DMS153 treated with DMSO at 0.1 percent for 48 hours (cell line): ENCODE results near the gene ATP6V0D1.

Experiments used
- DNase-seq: peaks from one replicate; lab custom pipeline; 2025; ENCODE audit not compliant: unreplicated experiment; lab: John Stamatoyannopoulos, UW

ATP6V0D1 gene

DNA sequence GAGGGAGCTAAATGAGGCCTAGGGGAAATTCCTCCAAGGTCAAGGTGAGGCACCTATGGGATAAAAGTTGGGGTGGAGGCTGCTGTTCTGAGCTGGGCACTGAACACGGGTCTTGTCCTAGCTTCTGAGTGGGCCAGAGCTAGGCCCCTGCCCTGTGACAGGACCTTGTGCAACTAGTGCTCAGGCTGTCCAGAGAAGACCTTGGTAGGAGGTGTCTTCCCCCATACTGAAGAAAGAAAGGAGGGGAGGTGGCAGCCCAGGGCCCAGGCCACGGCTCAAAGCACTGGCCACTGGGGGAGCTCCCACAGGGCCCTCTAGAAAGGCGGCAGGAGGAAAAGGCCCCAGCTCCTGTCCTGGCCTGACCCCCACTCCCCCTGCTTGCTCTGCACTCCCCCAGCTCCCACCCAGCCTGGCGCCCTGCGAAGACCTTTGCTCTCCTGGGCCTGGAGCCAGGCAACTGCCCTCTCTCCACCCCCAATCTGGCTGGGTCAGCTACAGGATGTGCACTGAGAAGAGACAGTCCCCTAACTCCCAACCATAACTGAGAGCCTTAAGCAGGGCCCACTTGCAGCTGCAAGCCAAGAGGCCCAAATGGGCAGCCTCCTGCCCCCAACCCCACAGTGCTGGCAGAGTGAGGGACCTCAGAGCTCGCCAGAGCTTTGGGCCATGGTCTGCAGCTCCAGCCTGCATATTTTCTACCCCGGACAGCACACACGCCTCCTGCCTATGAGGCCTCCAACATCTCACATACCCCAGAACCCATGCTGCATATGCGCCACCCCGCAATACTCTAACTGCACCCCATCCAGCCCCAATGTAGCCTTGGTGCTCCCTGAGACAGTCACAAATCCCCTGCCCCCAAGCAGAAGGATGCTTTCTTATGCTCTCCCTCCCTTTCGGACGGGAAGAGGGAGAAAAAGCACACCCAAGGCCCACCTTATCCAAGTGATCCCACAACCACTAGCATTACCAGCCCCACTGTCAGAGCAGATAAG is 34.7 kb downstream of the ATP6V0D1 start:
- DNase-seq = no peak

DNA sequence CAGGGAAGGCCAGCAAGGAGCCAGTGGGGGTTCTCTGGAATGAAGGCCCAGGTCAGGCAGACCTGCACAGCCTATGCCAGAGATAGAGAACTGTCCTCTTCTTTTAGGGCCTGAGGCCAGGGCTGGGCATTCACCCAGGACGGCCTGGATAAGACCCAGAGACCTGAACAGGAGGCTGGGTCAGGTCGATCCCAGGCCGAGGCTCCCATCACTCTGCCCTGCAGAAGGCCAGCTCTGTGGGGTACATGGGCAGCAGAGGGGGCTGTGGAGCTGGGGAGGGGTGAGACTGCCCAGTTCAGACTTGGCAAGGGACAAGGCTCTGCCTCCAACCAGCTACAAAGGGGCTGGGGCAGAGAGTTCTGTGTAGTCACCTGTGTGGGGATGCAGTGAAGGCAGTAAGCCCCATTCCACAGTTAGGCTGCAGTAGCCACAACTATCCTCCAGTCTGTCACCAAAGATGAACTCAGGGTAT is 35.5 kb downstream of the ATP6V0D1 start:
- DNase-seq = no peak

DNA sequence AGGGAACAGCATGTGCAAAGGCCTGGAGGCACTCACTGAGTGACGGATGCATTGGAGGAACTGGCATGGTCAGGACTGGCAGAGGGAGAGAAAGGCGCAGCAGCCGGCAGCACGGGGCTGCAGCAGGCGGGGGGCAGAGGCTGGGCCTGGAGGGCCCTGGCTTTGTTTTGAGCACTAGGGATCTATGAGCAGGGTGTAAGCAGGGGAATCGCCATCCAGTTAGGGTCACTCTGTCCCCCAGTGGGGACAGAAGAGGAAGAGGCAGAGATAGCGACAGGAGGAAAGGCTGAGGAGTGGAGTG is 35.9 kb downstream of the ATP6V0D1 start:
- DNase-seq = no peak

DNA sequence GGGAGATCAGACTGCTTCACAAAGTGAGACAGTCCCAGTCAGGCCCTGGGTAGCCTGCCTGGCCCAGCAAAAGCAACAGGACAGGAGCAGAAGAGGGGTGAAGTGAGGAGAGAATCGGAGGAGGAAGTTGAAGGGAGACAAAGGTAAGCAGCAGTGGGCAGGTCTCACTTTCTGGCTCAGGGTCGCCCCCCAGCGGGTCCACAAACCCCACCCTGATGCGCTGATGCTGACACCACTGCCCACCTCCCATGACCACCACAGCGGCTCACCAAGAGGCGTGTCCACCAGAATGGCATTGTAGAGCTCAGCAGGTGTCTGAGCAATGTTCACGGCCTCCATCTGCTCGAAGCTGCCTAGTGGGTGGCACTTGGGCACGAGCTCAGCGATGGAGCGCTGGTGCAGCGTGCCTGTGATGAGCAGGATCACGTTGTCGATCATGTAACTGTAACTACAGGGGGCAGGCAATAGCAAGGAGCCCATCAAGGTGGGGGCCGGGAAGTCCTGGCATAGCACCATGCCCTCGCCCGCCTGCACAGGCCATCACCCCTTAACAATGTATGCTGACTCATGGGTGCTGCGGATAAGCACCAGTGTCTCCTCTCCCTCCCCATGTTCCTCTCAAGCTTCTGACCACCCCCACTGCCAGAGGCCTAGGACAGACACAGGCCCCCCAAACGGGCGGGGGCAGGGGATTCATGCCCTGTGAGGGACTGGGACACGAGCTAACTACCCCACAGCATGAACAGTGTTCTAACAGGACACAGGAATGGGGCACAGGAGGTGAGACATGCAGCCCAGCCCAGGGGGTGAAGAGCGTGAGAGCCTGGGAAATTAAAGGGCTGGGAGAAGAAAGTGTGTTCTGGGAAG is 36.5 kb downstream of the ATP6V0D1 start:
- DNase-seq = no peak

DNA sequence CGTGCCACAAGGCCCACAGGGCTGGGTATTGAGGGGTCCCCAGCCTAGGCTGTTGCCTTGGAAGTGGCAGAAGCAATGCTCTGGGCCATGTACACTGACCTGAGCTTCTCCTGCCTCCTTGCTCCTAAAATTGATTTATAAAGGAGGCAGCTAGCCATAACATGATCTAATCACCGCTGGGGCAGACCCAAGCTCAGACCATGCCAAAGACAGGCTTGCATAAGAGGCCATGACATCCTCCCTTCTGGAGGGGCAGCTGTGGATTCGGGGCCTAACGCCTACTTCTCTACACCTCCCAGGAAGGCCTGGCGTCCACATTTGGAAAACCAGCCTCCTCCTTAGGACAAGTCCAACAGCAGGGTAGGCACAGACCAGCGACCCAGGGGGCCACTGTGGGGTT is 37.7 kb downstream of the ATP6V0D1 start:
- DNase-seq = no peak

DNA sequence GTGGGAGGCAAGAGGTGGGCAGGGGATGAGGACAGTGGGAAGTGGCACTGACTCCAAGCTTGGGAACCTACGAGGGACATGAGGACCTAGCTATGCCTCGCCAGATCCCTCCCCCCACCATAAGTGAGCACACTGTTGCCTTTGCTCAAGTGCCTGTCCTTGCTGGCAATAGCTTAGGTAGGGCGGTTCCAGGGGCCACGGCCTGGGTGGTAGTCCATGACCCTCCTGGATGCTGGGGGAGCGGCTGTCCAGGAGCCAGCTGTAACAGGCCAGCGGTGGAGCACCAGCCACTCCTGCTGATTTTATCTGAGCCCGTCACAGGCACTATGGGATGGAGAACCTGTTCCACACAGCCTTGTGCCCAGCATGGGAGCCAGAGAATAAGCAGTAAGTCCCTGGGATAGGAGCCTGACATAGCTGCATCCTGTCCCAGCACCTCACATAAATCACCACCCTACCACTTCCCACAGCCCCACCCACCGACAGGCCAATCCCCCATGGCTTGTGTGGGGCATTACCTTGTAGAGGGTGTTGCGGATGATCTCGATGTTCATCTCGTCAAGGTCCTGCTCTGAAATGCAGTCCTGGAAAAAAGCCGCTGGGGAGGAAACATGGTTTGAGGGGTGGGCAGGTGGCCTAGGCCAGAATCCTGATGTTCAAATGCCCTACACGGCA is 38.2 kb downstream of the ATP6V0D1 start:
- no peak for DNase-seq

DNA sequence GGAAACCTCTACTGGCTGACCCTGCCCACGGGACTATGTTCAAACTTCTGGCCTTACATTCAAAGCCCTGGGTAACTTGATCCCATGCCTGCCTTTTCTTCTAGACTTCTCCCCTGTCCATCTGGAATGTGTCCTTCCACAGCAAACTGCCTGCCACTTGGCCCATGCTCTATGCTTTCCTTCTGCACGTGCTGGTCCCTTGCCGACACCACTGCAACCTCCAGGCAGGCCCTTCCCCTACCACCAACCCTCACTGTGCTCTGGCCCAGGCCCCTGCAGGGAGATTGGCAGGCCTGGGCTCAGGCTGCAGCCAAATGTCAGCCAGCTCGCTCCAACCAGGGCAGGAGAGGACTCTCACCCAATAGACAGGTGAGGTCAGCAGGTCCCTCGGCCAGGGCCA is 39.0 kb downstream of the ATP6V0D1 start:
- no peak for DNase-seq

DNA sequence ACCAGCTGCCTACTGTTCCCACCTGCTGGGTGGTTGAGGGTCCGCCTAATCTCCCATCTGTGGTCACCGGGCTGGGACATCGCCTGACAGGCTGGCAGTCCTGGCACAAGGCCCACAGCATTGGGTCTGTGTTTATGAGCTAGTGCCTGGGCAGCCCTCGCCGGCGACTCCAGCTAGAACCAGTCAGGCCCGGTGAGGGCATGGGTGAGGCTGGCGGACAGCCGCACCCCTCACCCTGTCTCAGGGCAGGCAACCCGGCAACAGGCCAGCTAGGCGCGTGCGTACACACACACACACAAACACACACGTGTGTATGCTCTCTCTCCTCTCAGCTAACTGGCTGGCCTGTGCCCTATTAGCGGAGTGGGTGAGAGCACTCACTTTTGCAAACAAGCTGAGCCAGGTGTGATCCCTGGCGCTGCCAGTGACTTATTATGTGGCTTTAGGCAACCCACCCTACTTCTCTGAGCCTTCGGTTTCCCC is 39.6 kb downstream of the ATP6V0D1 start:
- DNase-seq = peak; percentile 77

DNA sequence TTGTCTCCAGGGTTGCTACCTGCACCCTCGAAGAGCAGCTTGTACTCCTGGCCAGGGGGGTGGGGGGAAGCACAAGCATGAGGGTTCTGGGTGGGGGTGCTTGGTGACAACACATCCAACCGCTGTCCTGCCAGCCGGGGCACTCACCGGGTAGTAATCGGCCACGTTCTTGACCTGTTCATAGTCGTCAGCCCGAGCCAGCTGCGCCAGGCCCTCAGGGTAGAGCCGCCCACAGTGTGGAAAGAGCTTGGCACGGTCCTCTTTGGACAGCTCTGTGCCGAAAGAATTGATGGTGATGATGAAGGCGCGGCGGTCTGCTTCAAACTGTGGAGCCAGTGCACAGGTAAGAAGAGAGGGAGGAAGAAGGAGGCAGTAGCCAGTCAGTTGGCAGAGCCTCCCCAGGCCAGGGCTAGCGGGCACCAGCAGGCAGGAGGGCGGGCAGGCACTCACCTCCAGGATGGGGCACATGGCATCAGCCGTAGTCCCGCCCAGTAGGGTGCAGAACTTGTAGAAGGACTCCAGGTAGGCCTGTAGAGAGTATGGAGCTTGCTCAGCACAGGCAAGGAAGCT is 42.0 kb downstream of the ATP6V0D1 start:
- no peak for DNase-seq

DNA sequence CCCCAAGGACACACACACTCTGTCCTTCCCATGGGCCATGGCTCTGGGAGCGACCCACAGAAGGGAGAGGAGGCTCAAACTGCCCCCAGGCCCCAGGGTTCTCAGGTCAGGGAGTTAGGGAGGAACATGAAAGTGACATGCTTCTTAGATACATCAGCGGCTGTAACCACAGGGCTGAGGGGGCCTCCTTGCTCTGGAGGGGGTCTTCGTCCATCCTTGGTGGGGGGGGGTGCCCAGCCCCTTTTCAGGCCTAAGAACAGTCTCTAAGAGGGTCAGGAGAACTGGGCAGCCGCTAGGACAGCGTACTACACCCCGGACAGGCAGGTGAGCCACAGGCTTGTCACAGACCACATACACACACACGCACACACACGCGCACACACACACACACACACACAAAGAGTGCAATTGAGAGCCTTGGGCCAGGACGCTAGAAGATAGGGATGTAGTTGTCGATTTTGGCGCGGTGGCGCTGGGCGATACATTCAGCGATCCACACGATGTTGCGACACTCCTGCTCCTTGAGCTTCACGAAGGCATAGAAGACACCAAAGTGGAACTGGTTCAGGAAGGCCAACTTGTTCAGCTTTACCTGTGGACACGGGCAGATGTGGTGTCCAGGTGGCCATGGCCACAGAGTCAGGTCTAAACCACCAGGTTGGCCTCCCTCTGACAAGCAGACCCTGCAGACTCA is 42.7 kb downstream of the ATP6V0D1 start:
- DNase-seq = no peak

DNA sequence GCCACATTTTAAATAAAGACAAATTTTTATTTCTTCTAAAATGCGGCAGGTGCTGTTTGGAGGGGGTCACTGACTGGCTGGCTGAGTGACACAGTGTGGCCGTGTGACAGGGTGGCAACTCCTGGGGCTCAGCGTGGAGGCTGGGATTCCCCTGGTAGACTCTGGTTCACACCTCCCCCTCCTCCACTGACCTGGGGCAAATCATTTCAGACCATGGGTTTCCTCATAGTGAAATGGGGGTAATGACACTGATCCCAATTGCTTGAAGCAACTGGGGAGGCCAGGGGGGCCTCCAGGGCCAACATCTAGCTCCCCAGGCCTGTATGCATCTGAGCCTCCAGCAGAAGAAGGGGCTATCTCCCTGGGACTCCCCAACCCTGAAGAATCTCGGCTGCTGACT is 43.4 kb downstream of the ATP6V0D1 start:
- no peak for DNase-seq

DNA sequence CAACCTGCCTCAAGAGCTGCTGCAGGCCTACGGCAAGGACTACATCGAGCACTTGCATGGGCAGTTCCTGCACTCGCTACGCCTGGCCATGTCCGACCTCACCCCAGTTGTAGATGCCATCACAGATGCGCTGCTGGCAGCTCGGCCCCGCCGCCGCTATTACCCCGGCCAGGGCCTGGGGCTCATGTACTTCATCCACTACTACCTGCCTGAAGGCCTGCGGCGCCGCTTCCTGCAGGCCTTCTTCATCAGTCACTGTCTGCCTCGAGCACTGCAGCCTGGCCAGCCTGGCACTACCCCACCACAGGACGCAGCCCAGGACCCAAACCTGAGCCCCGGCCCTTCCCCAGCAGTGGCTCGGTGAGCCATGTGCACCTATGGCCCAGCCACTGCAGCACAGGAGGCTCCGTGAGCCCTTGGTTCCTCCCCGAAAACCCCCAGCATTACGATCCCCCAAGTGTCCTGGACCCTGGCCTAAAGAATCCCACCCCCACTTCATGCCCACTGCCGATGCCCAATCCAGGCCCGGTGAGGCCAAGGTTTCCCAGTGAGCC is 44.2 kb downstream of the ATP6V0D1 start:
- no peak for DNase-seq

DNA sequence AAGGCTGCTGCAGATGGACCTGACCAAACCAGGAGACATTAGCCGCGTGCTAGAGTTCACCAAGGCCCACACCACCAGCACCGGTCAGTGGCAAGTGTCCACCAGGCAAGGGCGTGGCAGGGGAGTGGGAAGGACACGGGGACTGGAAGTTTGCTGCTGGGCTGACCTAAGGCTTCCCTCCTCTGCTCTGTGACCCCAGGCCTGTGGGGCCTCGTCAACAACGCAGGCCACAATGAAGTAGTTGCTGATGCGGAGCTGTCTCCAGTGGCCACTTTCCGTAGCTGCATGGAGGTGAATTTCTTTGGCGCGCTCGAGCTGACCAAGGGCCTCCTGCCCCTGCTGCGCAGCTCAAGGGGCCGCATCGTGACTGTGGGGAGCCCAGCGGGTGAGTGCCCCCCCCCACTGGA is 45.2 kb downstream of the ATP6V0D1 start:
- no peak for DNase-seq

DNA sequence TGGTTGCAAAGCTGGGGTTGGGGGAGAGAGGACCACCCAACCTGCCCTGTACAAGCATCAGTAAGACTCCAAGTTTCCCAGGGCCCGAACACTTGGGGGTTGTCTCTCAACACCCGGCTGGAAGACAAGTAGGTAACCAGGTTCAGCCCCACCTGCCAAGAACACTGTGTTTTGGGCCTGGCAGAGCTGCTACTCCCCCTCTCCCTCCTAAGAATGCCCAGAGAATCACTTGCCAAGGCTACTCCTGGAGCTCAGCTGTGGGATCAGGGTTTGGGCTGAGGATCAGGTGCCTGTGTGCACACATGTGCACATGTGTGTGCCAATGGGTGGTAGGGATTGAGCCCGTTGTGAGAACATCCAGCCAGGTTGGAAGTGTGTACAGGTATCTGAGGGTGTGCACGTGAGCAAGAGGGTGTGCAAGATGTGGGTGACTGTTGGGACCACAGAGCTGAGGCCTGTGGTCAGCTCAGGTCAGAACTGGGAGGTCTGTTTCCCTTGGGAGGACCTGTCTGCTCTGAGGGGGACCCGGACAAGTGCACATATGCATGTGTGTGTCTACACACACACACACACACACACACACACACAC is 47.7 kb downstream of the ATP6V0D1 start:
- no peak for DNase-seq

DNA sequence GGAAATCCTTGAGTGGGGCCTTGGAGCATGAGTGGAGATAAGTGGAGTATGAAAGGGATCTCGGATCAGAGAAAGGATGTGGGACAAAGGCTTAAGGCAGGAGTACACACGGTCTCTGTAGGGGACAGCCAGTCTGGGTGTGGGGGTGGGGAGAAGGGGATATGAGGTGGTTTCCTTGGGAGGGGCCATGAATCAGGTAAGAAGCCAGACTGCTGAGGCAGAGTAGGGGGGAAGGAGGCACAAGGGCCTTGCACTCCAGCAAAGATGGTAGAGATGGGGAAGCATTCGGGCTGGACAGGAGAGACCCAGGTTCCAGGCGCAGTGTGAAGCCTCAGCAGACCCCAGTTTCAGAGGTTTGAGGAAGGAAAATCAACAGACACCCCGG is 48.5 kb downstream of the ATP6V0D1 start:
- DNase-seq = no peak

DNA sequence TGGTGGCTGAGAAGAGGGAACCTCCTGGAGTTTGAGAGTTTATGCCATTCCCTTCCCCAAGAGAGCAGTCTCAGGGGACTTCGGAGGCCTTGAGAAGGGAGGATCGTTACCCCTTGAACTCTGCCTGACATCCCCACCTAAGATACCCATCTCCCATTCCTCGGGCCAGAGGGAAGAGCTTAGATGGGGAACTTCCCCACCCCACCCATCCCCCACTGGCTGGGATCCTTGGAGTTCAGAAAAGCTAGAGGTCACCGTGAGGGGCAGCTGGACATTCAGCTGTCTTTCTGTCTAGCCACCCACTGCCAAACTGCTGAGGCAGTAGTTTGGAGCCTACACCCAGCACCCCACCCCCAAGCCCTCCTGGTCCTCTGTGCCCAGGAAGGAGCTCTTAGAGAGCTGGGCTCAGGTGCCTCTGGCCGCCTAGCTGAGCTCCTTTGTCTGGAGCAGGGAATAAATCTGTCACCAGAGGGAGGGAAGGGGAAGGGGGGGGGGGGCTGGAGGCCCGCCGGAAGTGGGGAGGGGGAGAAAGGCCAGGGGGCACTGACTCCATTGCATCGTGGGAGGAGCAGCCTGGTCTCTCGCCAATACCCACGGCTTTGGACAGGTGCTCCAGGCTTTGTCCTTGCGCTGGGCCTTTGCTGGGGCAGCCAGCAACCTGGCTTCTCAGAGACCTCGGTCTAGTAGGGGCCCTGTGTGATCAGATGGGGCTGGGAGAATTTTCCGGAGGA is 49.0 kb downstream of the ATP6V0D1 start:
- peak; percentile 31 for DNase-seq

DNA sequence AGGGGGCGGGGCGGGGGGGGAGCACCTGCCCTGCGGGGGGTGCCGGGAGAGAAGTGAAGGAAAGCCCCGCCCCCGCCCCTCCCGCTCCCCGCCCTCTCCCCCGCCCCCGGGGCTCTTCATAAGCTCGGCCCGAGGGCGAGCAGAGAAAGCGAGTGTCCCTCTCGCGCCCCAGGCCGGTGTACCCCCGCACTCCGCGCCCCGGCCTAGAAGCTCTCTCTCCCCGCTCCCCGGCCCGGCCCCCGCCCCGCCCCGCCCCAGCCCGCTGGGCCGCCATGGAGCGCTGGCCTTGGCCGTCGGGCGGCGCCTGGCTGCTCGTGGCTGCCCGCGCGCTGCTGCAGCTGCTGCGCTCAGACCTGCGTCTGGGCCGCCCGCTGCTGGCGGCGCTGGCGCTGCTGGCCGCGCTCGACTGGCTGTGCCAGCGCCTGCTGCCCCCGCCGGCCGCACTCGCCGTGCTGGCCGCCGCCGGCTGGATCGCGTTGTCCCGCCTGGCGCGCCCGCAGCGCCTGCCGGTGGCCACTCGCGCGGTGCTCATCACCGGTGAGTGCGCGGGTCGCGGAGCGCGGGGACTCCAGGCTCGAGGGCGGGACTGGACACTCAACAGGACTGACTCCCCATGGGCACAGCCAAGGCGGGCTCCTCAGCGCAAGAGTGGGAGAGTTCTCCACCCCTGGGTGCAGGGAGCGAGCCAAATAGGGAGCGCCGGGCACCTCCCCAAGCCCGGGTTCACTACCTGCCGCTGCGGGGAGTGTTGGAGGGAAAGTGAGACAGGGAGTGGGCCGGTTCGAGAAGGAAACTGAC is 49.8 kb downstream of the ATP6V0D1 start, which contains the start of gene HSD11B2:
TSS of gene HSD11B2 (plus strand) at position 145 of the 798 bp plus-strand sequence. CDS start at position 273, 128 bp downstream.
- peak; percentile 41 for DNase-seq

DNA sequence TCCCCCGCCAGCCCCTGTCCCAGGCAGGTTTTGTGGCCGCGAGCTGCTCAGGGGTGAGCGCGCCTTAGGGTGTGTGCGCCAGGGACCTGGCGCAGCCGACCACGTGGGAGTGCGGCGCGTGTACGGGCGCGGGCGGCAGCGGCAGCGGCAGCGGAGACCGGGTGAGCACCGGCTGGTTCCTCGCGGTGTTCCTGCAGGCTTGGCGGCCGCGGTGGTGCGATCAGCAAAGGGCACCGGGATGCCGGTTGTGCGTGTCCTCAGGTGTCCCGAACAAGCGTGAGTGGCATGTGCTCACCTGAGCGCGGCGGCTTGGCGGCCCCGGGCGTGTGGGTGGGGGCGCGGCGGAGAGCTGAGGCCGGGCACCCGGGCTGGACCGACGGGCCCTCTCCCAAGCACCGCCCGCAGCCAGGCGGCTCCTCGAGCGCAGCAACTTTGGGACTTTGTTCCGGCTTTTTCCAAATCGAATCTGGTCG is 50.4 kb downstream of the ATP6V0D1 start:
- DNase-seq = no peak
